Neutrophil (primary cell): ENCODE data around the gene KRTAP10-9.

ENCODE experiments used
- H3K27ac ChIP-seq: fragments of 200-600 bp; sonication (generic); 2 replicates; pipeline ENCODE4 v1.5.1; 2016; ENCODE audit warnings: mild to moderate bottlenecking, moderate library complexity
- H3K27me3 ChIP-seq: fragments of 200-600 bp; sonication (generic); 2 replicates; pipeline ENCODE4 v1.6.0; 2016; ENCODE audit warnings: mild to moderate bottlenecking
- H3K36me3 ChIP-seq: fragments of 200-600 bp; sonication (generic); 2 replicates; pipeline ENCODE4 v1.5.1; 2017
- H3K4me1 ChIP-seq, 2 experiments: fragments of 200-600 bp in 1 of 2; sonication (generic) in 1 of 2; 1 replicate in 1 of 2; 2 replicates in 1 of 2; pipeline versions ENCODE4 v1.5.1 to v1.6.1; 2013 to 2016; ENCODE audit warnings: low read depth in 1 of 2, low read length in 1 of 2, mild to moderate bottlenecking in 1 of 2, moderate library complexity in 1 of 2; ENCODE audit not compliant: control insufficient read depth in 1 of 2, insufficient read depth in 1 of 2
- H3K4me3 ChIP-seq, 2 experiments: fragments of 200-600 bp in 1 of 2; sonication (generic) in 1 of 2; 1 replicate in 1 of 2; 2 replicates in 1 of 2; pipeline ENCODE4 v1.5.1; 2013 to 2016; ENCODE audit warnings: low read depth in 1 of 2, low read length in 1 of 2, mild to moderate bottlenecking in 1 of 2, moderate library complexity in 1 of 2
- H3K9me3 ChIP-seq: fragments of 200-600 bp; sonication (generic); 2 replicates; pipeline ENCODE4 v1.5.1; 2016
- TF ChIP-seq, protein P1 (sequence below): fragments of 200-600 bp; sonication (generic); IDR thresholded peaks from 2 replicates; pipeline ENCODE4 v1.5.1; 2016; ENCODE audit warnings: antibody characterized with exemption

The KRTAP10-9 gene

DNA sequence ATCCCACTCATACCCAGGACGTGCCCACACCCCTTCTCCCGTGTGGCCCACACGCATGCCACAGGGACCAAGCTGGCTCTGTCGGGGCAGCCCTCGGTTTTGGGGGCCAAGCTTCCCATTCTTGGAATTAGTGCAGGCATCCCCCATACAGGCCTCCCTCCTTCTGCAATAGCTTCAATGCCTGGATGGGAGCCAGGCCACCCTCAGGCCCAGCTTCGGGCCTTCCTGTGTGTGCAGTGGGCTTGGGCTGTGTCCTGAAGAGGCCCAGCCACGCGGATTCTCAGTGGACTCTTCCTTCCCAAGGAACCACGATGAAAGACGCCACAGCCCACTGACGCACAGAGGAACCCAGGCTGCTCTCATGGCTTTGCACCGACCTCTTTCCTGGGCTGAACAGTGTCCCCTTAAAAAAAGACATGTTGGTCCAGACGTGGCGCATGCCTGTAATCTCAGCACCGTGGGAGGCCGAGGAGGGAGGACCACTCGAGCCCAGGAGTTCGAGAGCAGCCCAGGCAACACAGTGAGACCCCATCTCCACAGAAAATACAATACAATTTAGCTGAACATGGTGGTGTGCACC is 22.7 kb downstream of the KRTAP10-9 start:
- Histone ChIP-seq H3K4me1 (no peaks in the 10 kb centered on the region), H3K36me3 (no peaks in the 10 kb centered on the region), H3K4me3 (no peak overlapping the region), H3K9me3 (no peaks in the 10 kb centered on the region), H3K27me3 (peaks cover 17% of the 10 kb centered on the region), H3K27ac (no peak overlapping the region)
- TF ChIP-seq, protein P1, sequence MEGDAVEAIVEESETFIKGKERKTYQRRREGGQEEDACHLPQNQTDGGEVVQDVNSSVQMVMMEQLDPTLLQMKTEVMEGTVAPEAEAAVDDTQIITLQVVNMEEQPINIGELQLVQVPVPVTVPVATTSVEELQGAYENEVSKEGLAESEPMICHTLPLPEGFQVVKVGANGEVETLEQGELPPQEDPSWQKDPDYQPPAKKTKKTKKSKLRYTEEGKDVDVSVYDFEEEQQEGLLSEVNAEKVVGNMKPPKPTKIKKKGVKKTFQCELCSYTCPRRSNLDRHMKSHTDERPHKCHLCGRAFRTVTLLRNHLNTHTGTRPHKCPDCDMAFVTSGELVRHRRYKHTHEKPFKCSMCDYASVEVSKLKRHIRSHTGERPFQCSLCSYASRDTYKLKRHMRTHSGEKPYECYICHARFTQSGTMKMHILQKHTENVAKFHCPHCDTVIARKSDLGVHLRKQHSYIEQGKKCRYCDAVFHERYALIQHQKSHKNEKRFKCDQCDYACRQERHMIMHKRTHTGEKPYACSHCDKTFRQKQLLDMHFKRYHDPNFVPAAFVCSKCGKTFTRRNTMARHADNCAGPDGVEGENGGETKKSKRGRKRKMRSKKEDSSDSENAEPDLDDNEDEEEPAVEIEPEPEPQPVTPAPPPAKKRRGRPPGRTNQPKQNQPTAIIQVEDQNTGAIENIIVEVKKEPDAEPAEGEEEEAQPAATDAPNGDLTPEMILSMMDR = no peak

DNA sequence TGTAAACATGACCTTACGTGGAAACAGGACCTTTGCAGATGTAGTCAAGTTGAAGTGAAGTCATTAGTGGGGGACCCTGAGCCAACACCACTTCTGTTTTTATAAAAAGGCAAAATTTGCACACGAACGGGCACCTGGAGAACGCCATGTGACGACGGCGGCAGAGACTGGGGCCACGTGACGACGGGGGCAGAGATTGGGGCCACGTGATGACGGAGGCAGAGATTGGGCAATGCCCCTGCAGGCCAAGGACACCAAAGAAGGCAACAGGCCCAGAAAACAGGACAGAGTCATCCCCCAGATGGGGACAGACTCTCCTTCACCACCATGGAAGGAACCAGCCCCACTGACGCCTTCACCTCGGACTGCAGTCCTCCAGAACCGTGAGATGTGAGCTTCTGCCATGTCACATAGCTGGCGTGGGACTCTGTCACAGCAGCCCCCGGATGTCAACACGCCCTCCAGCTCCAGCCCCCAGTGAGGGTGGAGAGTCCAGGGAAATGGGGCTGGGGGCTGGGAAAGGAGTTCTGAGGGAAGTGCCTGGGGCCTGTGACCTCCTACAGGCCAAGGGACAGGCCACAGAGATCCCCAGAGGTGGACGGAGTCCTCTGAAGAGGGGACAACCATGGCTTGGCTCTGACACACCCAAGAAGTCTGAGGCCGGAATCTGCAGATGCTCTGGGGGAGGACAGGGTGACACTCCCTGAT is 23.5 kb downstream of the KRTAP10-9 start:
- no peak overlapping the region for H3K27ac ChIP-seq
- peaks cover 17% of the 10 kb centered on the region for H3K27me3 ChIP-seq
- no peaks in the 10 kb centered on the region for H3K36me3 ChIP-seq
- no peak overlapping the region for H3K4me3 ChIP-seq
- no peaks in the 10 kb centered on the region for H3K9me3 ChIP-seq
- no peaks in the 10 kb centered on the region for H3K4me1 ChIP-seq
- TF ChIP-seq, protein P1 = no peak

DNA sequence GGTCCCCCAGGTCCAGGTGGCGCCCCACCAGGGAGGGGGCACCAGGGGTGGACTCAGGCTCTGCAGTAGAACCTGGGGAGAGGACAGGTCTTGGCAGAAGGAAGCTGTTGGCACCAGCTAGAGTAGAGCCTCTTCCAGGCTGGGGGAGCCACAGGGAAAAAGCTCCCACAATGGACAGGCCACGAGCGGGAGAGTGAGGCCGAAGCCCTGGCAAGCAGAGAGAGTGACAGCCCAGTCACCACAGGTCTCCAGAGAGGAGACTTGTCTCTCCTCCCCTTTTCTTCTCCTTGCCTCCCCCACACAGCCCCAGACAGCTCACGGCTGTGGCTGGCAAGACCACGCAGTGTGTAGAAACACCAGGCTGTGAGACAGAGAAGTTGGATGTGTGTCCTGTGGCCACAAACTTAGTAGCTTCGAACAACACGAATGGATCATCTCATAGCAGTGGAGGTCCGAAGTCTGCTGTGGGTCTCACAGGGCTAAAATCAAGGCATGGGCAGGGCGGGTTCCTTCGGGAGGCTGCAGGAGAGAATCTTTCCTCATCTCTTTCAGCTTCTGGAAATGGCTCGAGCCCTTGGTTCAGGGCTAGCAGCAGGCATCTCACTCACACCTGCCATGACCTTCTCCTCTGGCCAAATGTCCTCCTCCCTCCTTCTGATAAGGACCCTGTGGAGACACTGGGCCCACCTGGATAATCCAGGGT is 24.2 kb downstream of the KRTAP10-9 start:
- H3K27me3 ChIP-seq = peaks cover 17% of the 10 kb centered on the region
- H3K4me1 ChIP-seq = no peaks in the 10 kb centered on the region
- H3K36me3 ChIP-seq = no peaks in the 10 kb centered on the region
- TF ChIP-seq, protein P1 = no peak
- H3K9me3 ChIP-seq = no peaks in the 10 kb centered on the region
- H3K27ac ChIP-seq = no peak overlapping the region
- no peak overlapping the region for H3K4me3 ChIP-seq

DNA sequence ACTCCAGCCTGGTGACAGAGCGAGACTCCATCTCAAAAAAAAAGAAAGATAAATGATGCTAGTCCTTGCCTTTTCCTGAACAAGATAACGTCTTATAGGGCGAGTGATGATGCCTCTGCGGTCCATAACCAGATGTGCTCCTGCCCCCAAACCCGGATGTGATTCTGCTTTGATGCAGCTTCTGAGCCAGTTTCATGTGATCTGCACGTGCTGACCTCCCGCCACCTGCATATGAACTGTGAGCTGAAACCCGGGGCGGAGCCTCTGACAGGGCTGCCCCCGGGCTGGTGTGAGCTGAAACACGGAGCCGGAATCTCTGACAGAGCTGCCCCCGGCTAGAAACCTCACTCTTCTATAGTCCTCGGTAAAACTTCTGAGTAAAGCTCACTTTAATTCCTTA is 26.2 kb downstream of the KRTAP10-9 start:
- Histone ChIP-seq H3K9me3 (peaks cover 3% of the 10 kb centered on the region), H3K27ac (no peak overlapping the region), H3K27me3 (no peaks in the 10 kb centered on the region), H3K4me1 (peaks cover 0 to 5% of the 10 kb centered on the region in 2 experiments), H3K36me3 (no peaks in the 10 kb centered on the region), H3K4me3 (no peak overlapping the region)
- TF ChIP-seq, protein P1 = no peak

DNA sequence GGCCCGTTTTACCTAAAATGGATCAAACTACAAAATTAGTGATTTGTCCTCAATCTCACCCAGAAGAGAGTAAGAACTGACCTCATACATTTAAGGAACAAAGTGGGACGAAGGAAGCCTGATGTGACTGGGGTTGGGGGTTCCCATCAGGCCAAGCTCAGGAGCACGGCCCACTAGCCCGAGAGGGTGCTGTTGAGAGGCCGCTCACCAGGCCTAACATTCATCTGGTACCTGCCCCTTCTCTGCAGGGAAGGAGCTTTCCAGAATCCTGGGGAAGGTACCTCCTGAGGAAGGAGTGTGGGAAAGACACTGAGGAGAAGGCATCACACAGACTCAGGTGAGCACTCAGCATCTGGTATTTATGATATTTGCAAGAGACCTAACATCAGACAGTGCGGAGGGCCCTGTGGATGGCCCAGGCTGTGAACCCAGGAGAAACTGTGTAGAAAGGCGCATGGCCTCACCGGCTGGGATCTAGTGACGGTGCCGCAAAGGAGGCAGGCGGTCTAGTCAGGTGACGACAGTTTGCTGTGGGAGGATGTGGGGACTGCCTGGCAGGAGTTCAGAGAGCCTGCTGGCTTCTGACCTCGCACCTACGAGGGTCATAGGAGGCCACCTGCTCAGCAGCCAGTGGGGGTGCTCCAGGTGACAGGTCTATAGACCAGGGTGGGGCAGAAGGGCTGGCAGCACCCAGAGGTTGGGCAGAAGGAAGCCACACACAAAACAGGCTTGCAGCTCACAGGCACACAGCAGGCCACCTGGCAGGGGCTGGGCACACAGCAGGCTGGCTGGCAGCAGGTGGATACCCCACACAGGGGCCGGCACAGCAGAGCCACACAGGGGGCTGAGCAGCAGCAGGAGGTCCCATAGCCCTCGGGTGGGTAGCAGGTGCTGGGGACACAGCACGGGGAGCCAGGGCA is 27.0 kb downstream of the KRTAP10-9 start:
- H3K9me3 ChIP-seq = peaks cover 3% of the 10 kb centered on the region
- TF ChIP-seq, protein P1 = no peak
- H3K36me3 ChIP-seq = no peaks in the 10 kb centered on the region
- no peak overlapping the region for H3K4me3 ChIP-seq
- no peaks in the 10 kb centered on the region for H3K27me3 ChIP-seq
- H3K4me1 ChIP-seq = peaks cover 8 to 11% of the 10 kb centered on the region in 2 experiments
- no peak overlapping the region for H3K27ac ChIP-seq
